Upper lobe of left lung (tissue), 4 donors: ENCODE data around the gene WDR3.

Experiments used
- EP300 ChIP-seq, 4 donors: sonication (generic); formaldehyde crosslinking; IDR thresholded peaks; one replicate each; pipeline ENCODE4 v1.5.1; 2017; ENCODE audit warnings: antibody characterized with exemption in 4 of 4, control low read depth in 2 of 4
- POLR2A ChIP-seq, 4 donors: fragments of 450-650 bp; IDR thresholded peaks; one replicate each; pipeline ENCODE4 v1.5.1; 2016 to 2017; ENCODE audit warnings: antibody characterized with exemption in 4 of 4, mild to moderate bottlenecking in 2 of 4
- POLR2AphosphoS5 ChIP-seq, 2 donors: sonication (generic); formaldehyde crosslinking; IDR thresholded peaks; one replicate each; pipeline ENCODE4 v1.5.1; 2017; ENCODE audit warnings: antibody characterized with exemption in 2 of 2
- TF ChIP-seq, protein P1 (sequence below), 6 experiments: fragments of 450-650 bp in 4 of 6; fragments of 200-600 bp in 2 of 6; sonication (generic) in 2 of 6; IDR thresholded peaks; one replicate each; pipeline ENCODE4 v1.5.1; 2016 to 2019; ENCODE audit warnings: antibody characterized with exemption in 6 of 6

GRCh38 chr1:117970252-117970651, 40.7 kb downstream of the WDR3 start:
- TF ChIP-seq POLR2A (IDR thresholded peaks at IDR 0.05): no peak
- no peak for TF ChIP-seq POLR2AphosphoS5 (IDR thresholded peaks at IDR 0.05)
- TF ChIP-seq, protein P1, sequence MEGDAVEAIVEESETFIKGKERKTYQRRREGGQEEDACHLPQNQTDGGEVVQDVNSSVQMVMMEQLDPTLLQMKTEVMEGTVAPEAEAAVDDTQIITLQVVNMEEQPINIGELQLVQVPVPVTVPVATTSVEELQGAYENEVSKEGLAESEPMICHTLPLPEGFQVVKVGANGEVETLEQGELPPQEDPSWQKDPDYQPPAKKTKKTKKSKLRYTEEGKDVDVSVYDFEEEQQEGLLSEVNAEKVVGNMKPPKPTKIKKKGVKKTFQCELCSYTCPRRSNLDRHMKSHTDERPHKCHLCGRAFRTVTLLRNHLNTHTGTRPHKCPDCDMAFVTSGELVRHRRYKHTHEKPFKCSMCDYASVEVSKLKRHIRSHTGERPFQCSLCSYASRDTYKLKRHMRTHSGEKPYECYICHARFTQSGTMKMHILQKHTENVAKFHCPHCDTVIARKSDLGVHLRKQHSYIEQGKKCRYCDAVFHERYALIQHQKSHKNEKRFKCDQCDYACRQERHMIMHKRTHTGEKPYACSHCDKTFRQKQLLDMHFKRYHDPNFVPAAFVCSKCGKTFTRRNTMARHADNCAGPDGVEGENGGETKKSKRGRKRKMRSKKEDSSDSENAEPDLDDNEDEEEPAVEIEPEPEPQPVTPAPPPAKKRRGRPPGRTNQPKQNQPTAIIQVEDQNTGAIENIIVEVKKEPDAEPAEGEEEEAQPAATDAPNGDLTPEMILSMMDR (IDR thresholded peaks at IDR 0.05): no peak
- no peak for TF ChIP-seq EP300 (IDR thresholded peaks at IDR 0.05)
